ENCODE data around the gene PLCD4.

PLCD4 gene

GRCh38 chr2:218664653-218665052 is 57.0 kb downstream of the PLCD4 start:
- Histone ChIP-seq H3K27me3 (replicated peaks; ENCODE audit: control insufficient read depth, insufficient read depth, low read length) (no peaks in the 10 kb centered on the region), H3K4me3 (replicated peaks; ENCODE audit: low read depth, low read length) (no peak overlapping the region), H3K36me3 (ENCODE audit: control insufficient read depth, insufficient read depth, low read length) (peaks cover 37% of the 10 kb centered on the region)
- no peak for DNase-seq (ENCODE audit: extremely low read depth, insufficient read length)
- no peak for TF ChIP-seq CTCF (IDR thresholded peaks at IDR 0.05; ENCODE audit: insufficient read depth, low read length, poor library complexity, severe bottlenecking)

- no peak for DNase-seq (ENCODE audit: extremely low read depth, insufficient read length)
- H3K27me3 ChIP-seq (replicated peaks; ENCODE audit: control insufficient read depth, insufficient read depth, low read length), result no peaks in the 10 kb centered on the region
- TF ChIP-seq CTCF (IDR thresholded peaks at IDR 0.05; ENCODE audit: insufficient read depth, low read length, poor library complexity, severe bottlenecking), result no peak
- peaks cover 10% of the 10 kb centered on the region for H3K36me3 ChIP-seq (ENCODE audit: control insufficient read depth, insufficient read depth, low read length)
- H3K4me3 ChIP-seq (replicated peaks; ENCODE audit: low read depth, low read length), result peak overlapping the region; percentile 98
These were observed 63.5 kb downstream of the PLCD4 start for GRCh38 chr2:218671097-218671653.

DNA sequence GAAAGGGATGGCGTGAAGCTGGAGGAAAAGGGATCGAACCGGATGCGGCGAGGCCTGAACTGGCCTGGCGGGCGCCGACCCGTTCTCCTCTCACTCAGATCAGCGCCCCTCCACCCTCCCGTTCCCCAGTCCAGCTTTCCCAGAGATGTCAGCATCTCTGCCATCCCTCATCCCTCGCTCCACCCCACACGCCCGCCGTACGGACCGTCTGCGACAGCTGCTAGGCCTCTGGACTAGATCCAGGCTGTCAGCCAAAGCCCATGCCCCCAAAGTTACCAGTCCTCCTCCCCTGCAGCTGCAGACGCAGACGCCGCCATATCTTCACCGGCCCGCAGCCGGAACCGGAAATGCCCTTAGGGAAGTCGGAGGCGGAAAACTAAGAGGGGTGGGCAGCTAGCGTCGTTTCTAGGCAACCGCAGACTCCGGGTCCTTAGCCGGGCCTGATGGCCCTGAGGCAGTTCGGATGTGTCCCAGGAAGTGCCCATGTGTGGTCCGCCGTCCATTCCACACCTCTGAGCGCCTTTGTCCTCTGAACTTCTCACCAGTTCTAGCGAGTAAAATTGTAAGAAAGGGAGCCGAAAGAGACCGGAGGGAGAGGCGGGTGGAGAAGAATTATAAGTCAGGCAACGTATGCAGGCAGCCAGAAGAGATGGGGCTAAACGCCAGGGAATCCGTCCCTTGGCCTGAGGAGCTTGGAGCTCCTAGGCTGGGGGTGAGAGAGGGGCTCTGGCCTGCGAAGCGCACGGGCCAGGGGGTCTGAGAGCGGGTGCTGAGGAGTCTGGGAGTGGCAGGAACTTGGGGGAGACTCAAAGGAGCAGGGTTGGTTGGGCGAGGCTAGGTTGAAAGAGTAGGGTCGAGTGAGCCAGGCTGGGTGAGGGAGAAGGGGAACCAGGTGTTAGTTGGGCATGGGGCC is 64.2 kb downstream of the PLCD4 start, which contains the start of the genes RNF25 and STK36:
RNF25 (minus strand) TSS at position 349 of the 913 bp plus-strand sequence; CDS start at position 317, 32 bp downstream.
STK36 (plus strand) TSS at position 433 of the 913 bp plus-strand sequence. CDS start 744 bp downstream, outside the sequence.
- peak; percentile 82 for DNase-seq (ENCODE audit: extremely low read depth, insufficient read length)
- peaks cover 7% of the 10 kb centered on the region for H3K36me3 ChIP-seq (ENCODE audit: control insufficient read depth, insufficient read depth, low read length)
- TF ChIP-seq CTCF (IDR thresholded peaks at IDR 0.05; ENCODE audit: insufficient read depth, low read length, poor library complexity, severe bottlenecking), result no peak
- H3K27me3 ChIP-seq (replicated peaks; ENCODE audit: control insufficient read depth, insufficient read depth, low read length), result no peaks in the 10 kb centered on the region
- H3K4me3 ChIP-seq (replicated peaks; ENCODE audit: low read depth, low read length), result peak within 1 kb of the TSS; percentile 98

- no peak for DNase-seq (ENCODE audit: extremely low read depth, insufficient read length)
- no peaks in the 10 kb centered on the region; the same call in 1 of the 2 replicates for H3K36me3 ChIP-seq (ENCODE audit: control insufficient read depth, insufficient read depth, low read length)
- H3K4me3 ChIP-seq (replicated peaks; ENCODE audit: low read depth, low read length), result no peak overlapping the region
- no peaks in the 10 kb centered on the region for H3K27me3 ChIP-seq (replicated peaks; ENCODE audit: control insufficient read depth, insufficient read depth, low read length)
- no peak for TF ChIP-seq CTCF (IDR thresholded peaks at IDR 0.05; ENCODE audit: insufficient read depth, low read length, poor library complexity, severe bottlenecking)
These were observed 71.4 kb downstream of the PLCD4 start for GRCh38 chr2:218679119-218679518.

DNA sequence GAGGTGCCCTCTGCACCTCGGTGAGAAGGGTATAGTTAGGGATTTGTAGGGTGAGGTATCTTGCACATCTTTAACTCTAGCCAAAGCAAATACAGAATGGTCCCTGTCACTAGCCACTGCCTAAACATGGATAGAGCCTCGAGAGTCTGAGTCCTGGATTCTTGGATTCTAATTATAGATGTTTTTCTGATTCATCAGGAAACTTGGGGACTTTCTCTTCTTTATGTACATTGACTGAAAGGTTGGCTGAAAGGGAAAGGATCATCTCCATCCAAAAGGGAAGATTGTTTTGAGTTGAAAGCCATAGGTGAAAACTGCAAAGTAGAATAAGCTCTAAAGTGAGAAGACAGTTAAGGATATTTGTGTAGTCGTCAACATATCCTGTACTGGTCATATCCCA is 72.4 kb downstream of the PLCD4 start:
- no peaks in the 10 kb centered on the region for H3K27me3 ChIP-seq (replicated peaks; ENCODE audit: control insufficient read depth, insufficient read depth, low read length)
- no peak for TF ChIP-seq CTCF (IDR thresholded peaks at IDR 0.05; ENCODE audit: insufficient read depth, low read length, poor library complexity, severe bottlenecking)
- DNase-seq (ENCODE audit: extremely low read depth, insufficient read length), result no peak
- no peak overlapping the region for H3K4me3 ChIP-seq (replicated peaks; ENCODE audit: low read depth, low read length)
- no peaks in the 10 kb centered on the region; the same call in 1 of the 2 replicates for H3K36me3 ChIP-seq (ENCODE audit: control insufficient read depth, insufficient read depth, low read length)
